GM19351 (cell line): ENCODE measurements around the gene PLEKHH1.

Experiments used
- ATAC-seq: cut with Tn5 transposase; IDR thresholded peaks from one replicate; pipeline ENCODE4 v1.9.1; 2021; ENCODE audit warnings: mild to moderate bottlenecking, moderate library complexity; ENCODE audit not compliant: unreplicated experiment

The PLEKHH1 gene

GRCh38 chr14:67532998-67533753 lies at the start of gene PLEKHH1:
TSS of gene PLEKHH1 (plus strand) at chr14:67533290. CDS start at chr14:67541868, 8,578 bp downstream.
- ATAC-seq = no peak

- ATAC-seq = no peak
Observed at GRCh38 chr14:67483579-67484285, 49.4 kb upstream of the PLEKHH1 start.

- ATAC-seq = no peak
Observed at GRCh38 chr14:67485501-67486095, 47.5 kb upstream of the PLEKHH1 start.

- no peak for ATAC-seq
Observed at GRCh38 chr14:67486890-67487289, 46.2 kb upstream of the PLEKHH1 start.

GRCh38 chr14:67487332-67487731 lies 45.8 kb upstream of the PLEKHH1 start:
- no peak for ATAC-seq

- peak; percentile 87 for ATAC-seq
Observed at GRCh38 chr14:67487937-67488893, 44.9 kb upstream of the PLEKHH1 start, which contains the start of gene TMEM229B. TSS of gene TMEM229B (minus strand) at chr14:67488721. CDS start at chr14:67473923, 14,798 bp downstream.

- ATAC-seq = no peak
Observed at GRCh38 chr14:67490196-67490595, 42.9 kb upstream of the PLEKHH1 start.

- no peak for ATAC-seq
Observed at GRCh38 chr14:67491285-67491684, 41.8 kb upstream of the PLEKHH1 start.

- no peak for ATAC-seq
Observed at GRCh38 chr14:67491741-67492507, 41.2 kb upstream of the PLEKHH1 start.

- ATAC-seq = no peak
Observed at GRCh38 chr14:67492538-67492937, 40.6 kb upstream of the PLEKHH1 start.

- ATAC-seq = peak; percentile 36
Observed at GRCh38 chr14:67493092-67493717, 39.9 kb upstream of the PLEKHH1 start.

GRCh38 chr14:67495827-67496226 lies 37.3 kb upstream of the PLEKHH1 start:
- no peak for ATAC-seq

GRCh38 chr14:67497216-67497615 lies 35.9 kb upstream of the PLEKHH1 start:
- ATAC-seq = no peak

GRCh38 chr14:67497716-67498115 lies 35.4 kb upstream of the PLEKHH1 start:
- no peak for ATAC-seq

GRCh38 chr14:67500981-67501380 lies 32.1 kb upstream of the PLEKHH1 start:
- ATAC-seq = no peak

GRCh38 chr14:67501670-67502069 lies 31.4 kb upstream of the PLEKHH1 start:
- no peak for ATAC-seq

- no peak for ATAC-seq
Observed at GRCh38 chr14:67502867-67503266, 30.2 kb upstream of the PLEKHH1 start.

- no peak for ATAC-seq
Observed at GRCh38 chr14:67503331-67503730, 29.8 kb upstream of the PLEKHH1 start.

GRCh38 chr14:67505254-67505653 lies 27.8 kb upstream of the PLEKHH1 start:
- no peak for ATAC-seq
